MM.1S (cell line): ENCODE data around the gene ANKRD44.

Experiments used
- DNase-seq: peaks from one replicate; pipeline ENCODE4 v3.0.0-alpha.2; 2015
- H2AFZ ChIP-seq: fragments of 300-600 bp; sonication (generic); 2 replicates; pipeline ENCODE4 v1.6.0; 2016; ENCODE audit warnings: antibody characterized with exemption, low read length
- H3F3A ChIP-seq: fragments of 300-600 bp; sonication (generic); 2 replicates; pipeline ENCODE4 v1.6.1; 2016; ENCODE audit warnings: mild to moderate bottlenecking, antibody characterized with exemption, low read length, moderate library complexity, mixed read lengths; ENCODE audit not compliant: insufficient read depth
- H3K27ac ChIP-seq: fragments of 300-600 bp; sonication (generic); 2 replicates; pipeline ENCODE4 v1.5.1; 2016; ENCODE audit warnings: mild to moderate bottlenecking, low read length
- H3K27me3 ChIP-seq: fragments of 300-600 bp; sonication (generic); replicated peaks from 2 replicates; pipeline ENCODE4 v1.6.0; 2016; ENCODE audit warnings: low read length; ENCODE audit not compliant: insufficient read depth
- H3K36me3 ChIP-seq: fragments of 300-600 bp; sonication (generic); replicated peaks from 2 replicates; pipeline ENCODE4 v1.6.1; 2016; ENCODE audit warnings: mild to moderate bottlenecking, low read length, mixed read lengths; ENCODE audit not compliant: insufficient read depth
- H3K4me1 ChIP-seq: fragments of 300-600 bp; sonication (generic); 2 replicates; pipeline ENCODE4 v1.6.1; 2016; ENCODE audit warnings: low read length, mixed read lengths
- H3K4me2 ChIP-seq: fragments of 300-600 bp; sonication (generic); 2 replicates; pipeline ENCODE4 v1.6.0; 2016; ENCODE audit warnings: low read depth, low read length
- H3K4me3 ChIP-seq: fragments of 300-600 bp; sonication (generic); 2 replicates; pipeline ENCODE4 v1.5.1; 2016; ENCODE audit warnings: low read length, mixed read lengths
- H3K79me2 ChIP-seq: fragments of 300-600 bp; sonication (generic); 2 replicates; pipeline ENCODE4 v1.6.1; 2016; ENCODE audit warnings: mixed run types, low read length, mixed read lengths
- H3K9ac ChIP-seq: fragments of 300-600 bp; sonication (generic); 2 replicates; pipeline ENCODE4 v1.6.1; 2016; ENCODE audit warnings: low read length, mixed read lengths
- H3K9me2 ChIP-seq: fragments of 300-600 bp; sonication (generic); replicated peaks from 2 replicates; pipeline ENCODE4 v1.6.1; 2016; ENCODE audit warnings: mild to moderate bottlenecking, low read length, mixed read lengths; ENCODE audit not compliant: insufficient read depth
- H3K9me3 ChIP-seq: fragments of 300-600 bp; sonication (generic); replicated peaks from 2 replicates; pipeline ENCODE4 v1.6.1; 2016; ENCODE audit warnings: mild to moderate bottlenecking, low read length, mixed read lengths; ENCODE audit not compliant: insufficient read depth
- H4K20me1 ChIP-seq: fragments of 300-600 bp; sonication (generic); 2 replicates; pipeline ENCODE4 v1.6.1; 2016; ENCODE audit warnings: mild to moderate bottlenecking, low read length, moderate library complexity, mixed read lengths; ENCODE audit not compliant: insufficient read depth
- CTCF ChIP-seq: fragments of 300-600 bp; sonication (generic); IDR thresholded peaks from 2 replicates; pipeline ENCODE4 v1.5.1; 2016; ENCODE audit warnings: antibody characterized with exemption, low read length, mixed read lengths
- EZH2 ChIP-seq: fragments of 300-600 bp; sonication (generic); optimal IDR thresholded peaks from 2 replicates; pipeline ENCODE3; 2017; ENCODE audit warnings: low read depth, mild to moderate bottlenecking, antibody characterized with exemption, low read length, mixed read lengths
- EZH2phosphoT487 ChIP-seq: fragments of 300-600 bp; sonication (generic); IDR thresholded peaks from 2 replicates; pipeline ENCODE4 v1.6.1; 2018; ENCODE audit warnings: antibody characterized with exemption, low read length

ANKRD44 gene

GRCh38 chr2:197327472-197328098 lies 17.0 kb upstream of the ANKRD44 start:
- no peak overlapping the region for H3K9ac ChIP-seq
- no peaks in the 10 kb centered on the region for H4K20me1 ChIP-seq
- H3K27ac ChIP-seq, result no peak overlapping the region
- H3K9me2 ChIP-seq, result no peaks in the 10 kb centered on the region
- H3K27me3 ChIP-seq, result no peaks in the 10 kb centered on the region
- H3K79me2 ChIP-seq, result no peaks in the 10 kb centered on the region
- DNase-seq, result no peak
- no peak overlapping the region for H3K4me2 ChIP-seq
- H3K9me3 ChIP-seq, result no peaks in the 10 kb centered on the region
- H3K36me3 ChIP-seq, result no peaks in the 10 kb centered on the region
- H2AFZ ChIP-seq, result no peak overlapping the region
- H3F3A ChIP-seq, result no peaks in the 10 kb centered on the region
- peaks cover 7% of the 10 kb centered on the region; the same call in 1 of the 2 replicates for H3K4me1 ChIP-seq
- no peak for TF ChIP-seq EZH2phosphoT487
- no peak overlapping the region for H3K4me3 ChIP-seq

GRCh38 chr2:197327073-197327471 lies 16.5 kb upstream of the ANKRD44 start:
- Histone ChIP-seq H3K79me2 (no peaks in the 10 kb centered on the region), H3K4me1 (peaks cover 7% of the 10 kb centered on the region; the same call in 1 of the 2 replicates), H3K27ac (no peak overlapping the region), H3K9me3 (no peaks in the 10 kb centered on the region), H3K4me2 (no peak overlapping the region), H2AFZ (no peak overlapping the region), H4K20me1 (no peaks in the 10 kb centered on the region), H3K27me3 (no peaks in the 10 kb centered on the region), H3F3A (no peaks in the 10 kb centered on the region), H3K4me3 (no peak overlapping the region), H3K36me3 (no peaks in the 10 kb centered on the region), H3K9me2 (no peaks in the 10 kb centered on the region), H3K9ac (no peak overlapping the region)
- DNase-seq, result no peak
- TF ChIP-seq EZH2, result no peak
- no peak for TF ChIP-seq CTCF
- TF ChIP-seq EZH2phosphoT487, result no peak

- Histone ChIP-seq H3K9me3 (no peaks in the 10 kb centered on the region), H3F3A (no peaks in the 10 kb centered on the region), H3K79me2 (no peaks in the 10 kb centered on the region), H3K4me2 (peak overlapping the region; percentile 67), H3K36me3 (no peaks in the 10 kb centered on the region), H3K9ac (no peak overlapping the region), H3K4me3 (peak overlapping the region; percentile 18; the same call in 1 of the 2 replicates), H3K27me3 (no peaks in the 10 kb centered on the region), H3K4me1 (peaks cover 7% of the 10 kb centered on the region; the same call in 1 of the 2 replicates), H3K27ac (no peak overlapping the region), H3K9me2 (no peaks in the 10 kb centered on the region), H4K20me1 (no peaks in the 10 kb centered on the region), H2AFZ (peak overlapping the region; percentile 41)
- TF ChIP-seq EZH2phosphoT487 (no peak), EZH2 (no peak), CTCF (no peak)
- DNase-seq, result peak; percentile 56
These were observed 14.2 kb upstream of the ANKRD44 start for GRCh38 chr2:197324801-197325200.
